Astrocyte (in vitro differentiated cells and primary cell): ENCODE data around the gene NPAS3.

Experiments
- EZH2 ChIP-seq: IDR thresholded peaks from 2 replicates; pipeline ENCODE4 v1.6.1; 2012; ENCODE audit warnings: mild to moderate bottlenecking, low read length, inconsistent platforms; ENCODE audit not compliant: insufficient read depth
- TF ChIP-seq, protein P1 (sequence below): IDR thresholded peaks from 2 replicates; pipeline ENCODE4 v1.5.1; 2011; ENCODE audit warnings: low read depth, mild to moderate bottlenecking, inconsistent platforms, low read length, moderate library complexity; ENCODE audit not compliant: insufficient read depth

DNA sequence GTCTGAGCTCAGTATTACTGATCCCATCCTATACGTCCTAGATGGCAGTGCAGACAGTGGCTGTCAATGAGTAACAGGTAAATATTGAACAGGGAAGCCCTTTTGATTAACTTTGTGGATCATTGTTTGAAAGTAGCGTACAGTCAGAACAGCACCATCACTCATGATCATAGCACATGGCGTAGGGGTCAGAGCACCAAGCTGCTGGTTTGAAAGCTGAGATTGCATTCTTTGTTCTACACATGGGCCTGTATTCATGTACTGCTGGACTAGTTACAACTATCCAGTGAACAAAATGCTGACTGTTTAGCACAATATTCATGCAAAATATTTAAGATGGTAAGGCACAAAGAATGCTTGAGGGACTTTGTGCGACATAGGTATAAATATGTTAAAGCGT lies 131.8 kb downstream of the NPAS3 start:
- TF ChIP-seq, protein P1, sequence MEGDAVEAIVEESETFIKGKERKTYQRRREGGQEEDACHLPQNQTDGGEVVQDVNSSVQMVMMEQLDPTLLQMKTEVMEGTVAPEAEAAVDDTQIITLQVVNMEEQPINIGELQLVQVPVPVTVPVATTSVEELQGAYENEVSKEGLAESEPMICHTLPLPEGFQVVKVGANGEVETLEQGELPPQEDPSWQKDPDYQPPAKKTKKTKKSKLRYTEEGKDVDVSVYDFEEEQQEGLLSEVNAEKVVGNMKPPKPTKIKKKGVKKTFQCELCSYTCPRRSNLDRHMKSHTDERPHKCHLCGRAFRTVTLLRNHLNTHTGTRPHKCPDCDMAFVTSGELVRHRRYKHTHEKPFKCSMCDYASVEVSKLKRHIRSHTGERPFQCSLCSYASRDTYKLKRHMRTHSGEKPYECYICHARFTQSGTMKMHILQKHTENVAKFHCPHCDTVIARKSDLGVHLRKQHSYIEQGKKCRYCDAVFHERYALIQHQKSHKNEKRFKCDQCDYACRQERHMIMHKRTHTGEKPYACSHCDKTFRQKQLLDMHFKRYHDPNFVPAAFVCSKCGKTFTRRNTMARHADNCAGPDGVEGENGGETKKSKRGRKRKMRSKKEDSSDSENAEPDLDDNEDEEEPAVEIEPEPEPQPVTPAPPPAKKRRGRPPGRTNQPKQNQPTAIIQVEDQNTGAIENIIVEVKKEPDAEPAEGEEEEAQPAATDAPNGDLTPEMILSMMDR, result no peak
- no peak for TF ChIP-seq EZH2
